GM19193 (cell line): ENCODE measurements around the gene NUMB.

ENCODE experiments used
- POLR2A ChIP-seq: IDR thresholded peaks from 4 replicates; pipeline ENCODE4 v1.6.1; 2011; ENCODE audit not compliant: insufficient read depth, insufficient read length; ENCODE audit errors: extremely low read depth

Gene NUMB

GRCh38 chr14:73311708-73312030, 146.7 kb downstream of the NUMB start:
- TF ChIP-seq POLR2A = no peak

- TF ChIP-seq POLR2A = no peak
Observed at GRCh38 chr14:73307261-73307660, 151.1 kb downstream of the NUMB start.

GRCh38 chr14:73305499-73305898, 152.8 kb downstream of the NUMB start:
- TF ChIP-seq POLR2A = no peak

GRCh38 chr14:73295198-73295796, 163.0 kb downstream of the NUMB start:
- no peak for TF ChIP-seq POLR2A

GRCh38 chr14:73293782-73294781, 164.3 kb downstream of the NUMB start:
- no peak for TF ChIP-seq POLR2A

GRCh38 chr14:73290279-73290678, 168.1 kb downstream of the NUMB start:
- TF ChIP-seq POLR2A = no peak

GRCh38 chr14:73289729-73290128, 168.6 kb downstream of the NUMB start:
- no peak for TF ChIP-seq POLR2A

GRCh38 chr14:73289308-73289707, 169.0 kb downstream of the NUMB start:
- TF ChIP-seq POLR2A = no peak

GRCh38 chr14:73287071-73287470, 171.3 kb downstream of the NUMB start:
- no peak for TF ChIP-seq POLR2A

GRCh38 chr14:73286598-73286997, 171.7 kb downstream of the NUMB start:
- no peak for TF ChIP-seq POLR2A

- no peak for TF ChIP-seq POLR2A
Observed at GRCh38 chr14:73285979-73286378, 172.4 kb downstream of the NUMB start.

- no peak for TF ChIP-seq POLR2A
Observed at GRCh38 chr14:73283608-73284379, 174.6 kb downstream of the NUMB start.

GRCh38 chr14:73280903-73281302, 177.4 kb downstream of the NUMB start:
- TF ChIP-seq POLR2A = no peak

GRCh38 chr14:73277376-73277775, 181.0 kb downstream of the NUMB start:
- no peak for TF ChIP-seq POLR2A

GRCh38 chr14:73276836-73277235, 181.5 kb downstream of the NUMB start:
- TF ChIP-seq POLR2A = no peak
